Measurements from ENCODE around the gene KLHL18.
"Not testable (repeated sequence)": the region's sequence is repeated elsewhere in the genome, so short reads cannot be mapped to it uniquely, and the experiment has no call there.

Gene KLHL18

DNA sequence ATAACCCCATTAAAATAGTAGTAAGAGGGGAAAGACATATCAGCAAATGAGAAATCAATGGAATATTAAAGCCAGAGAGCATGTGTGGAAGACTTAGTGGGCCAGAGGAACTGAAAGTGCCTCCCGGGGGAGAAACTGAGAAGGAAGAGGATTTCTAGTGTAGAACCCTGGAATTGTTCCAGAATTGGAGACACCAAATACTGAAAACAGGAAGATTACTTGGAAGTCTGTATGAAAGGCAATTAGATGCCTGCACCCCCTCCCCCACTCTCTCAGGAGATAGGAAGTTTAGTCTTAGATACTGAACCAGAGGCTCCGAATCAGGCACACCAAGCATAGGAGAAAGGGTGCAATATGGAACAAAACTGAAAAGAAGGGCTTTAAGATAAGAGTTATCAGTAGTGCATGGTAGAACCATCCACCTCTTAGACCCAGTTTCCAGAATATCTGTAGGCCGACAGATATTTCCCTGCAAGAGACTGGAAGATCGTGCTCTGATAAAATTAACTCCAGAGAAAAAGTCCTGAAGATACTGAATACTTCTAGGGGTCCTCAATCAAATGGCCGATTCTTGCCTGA, 32.4 kb downstream of the KLHL18 start:
- DNase-seq (ENCODE audit: low spot score): no peak
- Histone ChIP-seq H3K4me3 (no peak overlapping the region), H3K27ac (no peak overlapping the region)
- TF ChIP-seq, protein P1, sequence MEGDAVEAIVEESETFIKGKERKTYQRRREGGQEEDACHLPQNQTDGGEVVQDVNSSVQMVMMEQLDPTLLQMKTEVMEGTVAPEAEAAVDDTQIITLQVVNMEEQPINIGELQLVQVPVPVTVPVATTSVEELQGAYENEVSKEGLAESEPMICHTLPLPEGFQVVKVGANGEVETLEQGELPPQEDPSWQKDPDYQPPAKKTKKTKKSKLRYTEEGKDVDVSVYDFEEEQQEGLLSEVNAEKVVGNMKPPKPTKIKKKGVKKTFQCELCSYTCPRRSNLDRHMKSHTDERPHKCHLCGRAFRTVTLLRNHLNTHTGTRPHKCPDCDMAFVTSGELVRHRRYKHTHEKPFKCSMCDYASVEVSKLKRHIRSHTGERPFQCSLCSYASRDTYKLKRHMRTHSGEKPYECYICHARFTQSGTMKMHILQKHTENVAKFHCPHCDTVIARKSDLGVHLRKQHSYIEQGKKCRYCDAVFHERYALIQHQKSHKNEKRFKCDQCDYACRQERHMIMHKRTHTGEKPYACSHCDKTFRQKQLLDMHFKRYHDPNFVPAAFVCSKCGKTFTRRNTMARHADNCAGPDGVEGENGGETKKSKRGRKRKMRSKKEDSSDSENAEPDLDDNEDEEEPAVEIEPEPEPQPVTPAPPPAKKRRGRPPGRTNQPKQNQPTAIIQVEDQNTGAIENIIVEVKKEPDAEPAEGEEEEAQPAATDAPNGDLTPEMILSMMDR (IDR thresholded peaks at IDR 0.05): no peak

DNA sequence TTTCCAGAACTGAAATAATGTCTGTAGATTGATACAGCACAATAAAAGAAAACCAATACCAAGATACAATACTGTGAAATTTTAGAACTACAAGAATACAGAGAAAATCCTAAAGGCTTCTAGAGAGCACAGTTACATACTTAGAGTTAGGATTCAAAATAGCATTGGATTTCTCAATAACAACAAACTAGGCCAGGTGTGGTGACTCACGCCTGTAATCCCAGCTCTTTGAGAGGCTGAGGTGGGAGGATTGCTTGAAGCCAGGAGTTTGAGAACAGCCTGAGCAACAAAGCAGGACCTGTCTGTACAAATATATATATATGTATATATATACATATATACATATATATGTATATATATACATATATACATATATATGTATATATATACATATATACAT, 33.4 kb downstream of the KLHL18 start:
- H3K4me3 ChIP-seq; DNase-seq (ENCODE audit: low spot score); H3K27ac ChIP-seq: not testable (repeated sequence)

DNA sequence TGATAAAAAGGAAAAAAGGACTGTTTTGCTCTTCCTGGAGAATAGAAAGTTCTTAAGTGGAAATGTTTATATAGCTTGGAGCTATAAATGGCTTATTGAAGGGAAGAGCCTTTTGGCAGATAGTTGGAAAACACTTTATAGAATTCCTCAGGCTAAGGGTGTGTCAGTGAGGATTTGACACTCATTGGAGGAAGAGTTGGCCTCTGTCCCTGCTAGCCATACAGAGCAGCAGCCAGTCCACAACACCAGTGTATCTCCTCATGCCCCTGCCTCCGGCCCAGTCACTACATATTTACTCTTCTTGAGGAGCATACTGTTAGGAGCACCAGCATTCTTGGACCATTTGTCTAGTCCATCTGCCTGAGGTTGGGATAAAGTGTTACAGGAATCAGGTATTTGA, 36.2 kb downstream of the KLHL18 start:
- no peak overlapping the region for H3K4me3 ChIP-seq
- TF ChIP-seq, protein P1 (IDR thresholded peaks at IDR 0.05): no peak
- no peak for DNase-seq (ENCODE audit: low spot score)
- no peak overlapping the region for H3K27ac ChIP-seq

DNA sequence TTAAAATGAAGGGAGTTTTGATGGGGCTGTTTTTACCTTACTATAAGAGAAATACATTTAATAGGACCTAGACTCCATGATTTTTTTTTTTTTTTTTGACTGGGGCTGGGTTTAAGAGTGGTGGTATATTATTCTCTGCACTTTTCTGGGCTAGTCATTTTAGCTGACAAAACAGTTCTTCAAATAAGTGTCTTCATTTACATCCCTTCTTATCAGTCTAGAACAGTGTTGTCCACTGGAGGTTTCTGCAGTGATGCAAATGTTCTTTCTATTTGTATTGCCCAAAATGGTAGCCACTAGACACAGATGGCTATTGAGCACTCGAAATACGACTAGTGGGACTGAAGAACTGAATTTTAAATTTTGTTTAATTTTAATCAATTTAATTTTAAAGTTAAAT, 37.2 kb downstream of the KLHL18 start:
- H3K27ac ChIP-seq: no peak overlapping the region
- TF ChIP-seq, protein P1 (IDR thresholded peaks at IDR 0.05): no peak
- DNase-seq (ENCODE audit: low spot score): no peak
- H3K4me3 ChIP-seq: no peak overlapping the region

DNA sequence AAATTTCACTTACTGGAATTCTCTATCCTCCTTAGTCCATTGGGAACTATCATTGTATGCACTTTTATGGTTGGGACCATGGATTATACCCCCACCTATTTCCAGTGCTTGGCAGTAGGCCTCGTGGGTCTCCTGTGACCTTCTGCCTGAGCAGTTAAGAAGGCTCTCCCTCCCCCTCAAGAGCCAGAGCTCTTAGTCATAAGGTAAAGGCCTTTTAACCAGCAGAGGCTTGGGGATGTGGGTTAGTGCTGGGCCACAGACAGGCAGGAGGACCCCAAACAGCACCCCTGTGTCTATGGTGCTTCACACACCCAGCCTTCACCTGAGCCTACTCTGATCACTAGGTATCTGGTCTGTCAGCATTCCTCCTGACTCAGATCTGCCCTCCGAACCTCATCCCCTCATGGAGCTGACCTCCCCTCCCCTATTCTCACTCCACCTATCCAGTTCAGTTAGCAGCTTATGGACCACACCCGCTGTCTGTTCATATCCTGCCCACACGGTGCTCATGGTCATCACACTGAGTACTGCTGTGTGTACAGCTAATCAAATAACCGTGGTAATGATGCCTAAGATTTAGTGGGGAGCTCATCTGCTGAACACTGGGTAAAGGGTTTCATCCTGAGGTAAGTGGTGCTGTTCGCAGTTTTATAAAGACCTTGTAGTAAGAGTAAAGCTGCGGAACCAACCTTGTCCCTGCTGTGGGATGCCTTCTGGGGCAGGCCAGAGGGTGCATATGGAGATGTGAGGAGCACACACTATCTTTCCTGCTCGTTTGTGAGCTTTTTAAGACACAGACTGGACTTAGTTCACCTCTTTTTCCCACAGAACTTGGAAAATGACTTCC, 40.9 kb downstream of the KLHL18 start:
- Histone ChIP-seq H3K27ac (no peak overlapping the region), H3K4me3 (no peak overlapping the region)
- DNase-seq (ENCODE audit: low spot score): no peak
- TF ChIP-seq, protein P1 (IDR thresholded peaks at IDR 0.05): no peak

DNA sequence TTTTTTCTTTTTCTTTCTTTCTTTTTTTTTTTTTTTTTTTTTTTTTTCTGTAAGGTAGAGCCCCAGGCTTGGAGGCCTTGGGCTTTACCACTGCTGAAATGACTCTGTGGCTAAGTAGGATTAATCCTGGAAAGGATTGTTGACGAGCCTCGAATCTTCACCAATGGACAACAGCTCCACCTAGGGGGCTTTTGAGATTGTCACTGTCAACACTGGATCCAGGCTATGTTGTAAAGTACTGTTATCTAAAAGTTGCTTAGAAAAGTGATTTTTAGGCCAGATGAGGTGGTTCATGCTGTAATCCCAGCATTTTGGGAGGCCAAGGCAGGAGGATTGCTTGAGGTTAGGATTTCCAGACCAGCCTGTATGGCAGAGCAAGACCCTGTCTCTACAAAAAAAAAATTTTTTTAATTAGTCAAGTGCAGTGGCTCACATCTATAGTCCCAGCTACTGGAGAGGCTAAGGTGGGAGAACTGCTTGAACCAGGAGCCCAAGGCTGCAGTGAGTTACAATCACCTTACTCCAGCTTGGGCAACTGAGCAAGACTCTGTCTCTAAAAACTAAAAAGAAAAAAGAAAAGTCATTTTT, 41.6 kb downstream of the KLHL18 start:
- no peak for DNase-seq (ENCODE audit: low spot score)
- no peak overlapping the region for H3K4me3 ChIP-seq
- TF ChIP-seq, protein P1 (IDR thresholded peaks at IDR 0.05): no peak
- no peak overlapping the region for H3K27ac ChIP-seq

DNA sequence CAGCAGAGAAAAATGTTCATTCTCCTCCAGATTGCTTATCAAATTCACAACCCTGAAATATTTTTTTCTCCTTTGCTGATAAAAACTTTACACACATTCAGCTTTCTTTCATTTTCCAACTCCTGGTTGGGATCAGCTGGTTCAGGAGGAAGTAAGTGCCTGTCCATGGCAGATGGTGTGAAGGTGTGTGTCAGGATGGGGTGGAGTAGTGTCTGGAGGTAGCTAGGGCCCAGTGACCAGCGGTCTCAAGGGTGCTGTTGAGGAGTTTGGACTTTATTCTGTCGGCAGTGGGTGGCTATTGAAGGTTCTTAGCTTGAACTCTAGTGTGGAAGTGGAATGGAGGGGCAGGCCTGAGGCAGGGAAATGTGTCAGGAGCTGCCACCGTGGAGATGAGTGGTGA, 51.2 kb downstream of the KLHL18 start:
- H3K27ac ChIP-seq: no peak overlapping the region
- no peak for DNase-seq (ENCODE audit: low spot score)
- TF ChIP-seq, protein P1 (IDR thresholded peaks at IDR 0.05): no peak
- H3K4me3 ChIP-seq: no peak overlapping the region
